GM12878 (cell line): ENCODE results near the gene SORCS1.

Experiments
- NFXL1 ChIP-seq: fragments of 450-650 bp; IDR thresholded peaks from 2 replicates; pipeline ENCODE4 v1.6.1; 2017; ENCODE audit warnings: antibody characterized with exemption, mild to moderate bottlenecking, borderline replicate concordance
- SP1 ChIP-seq: IDR thresholded peaks from one replicate; pipeline ENCODE4 v1.6.1; 2011; ENCODE audit warnings: low read depth, low read length

GRCh38 chr10:106734220-106734619 is 430.3 kb downstream of the SORCS1 start:
- TF ChIP-seq NFXL1, result no peak
- TF ChIP-seq SP1, result no peak
